ENCODE results near the gene ZNF438. TPM values are rescaled to one million over a fixed set of nuclear protein-coding genes. Genes with fewer than 3 reads are reported as not detected.
A peak's percentile ranks its signal among the peaks of the same experiment; 100 is the strongest.
"Not testable (repeated sequence)": the region's sequence is repeated elsewhere in the genome, so short reads cannot be mapped to it uniquely, and the experiment has no call there.

The ZNF438 gene
- total and polyA plus RNA-seq, 7 experiments from 2014 or later: 3.9 to 9.4 (median 4.2) TPM

GRCh38 chr10:30987463-30987862, 44.2 kb downstream of the ZNF438 start:
- Mint-ChIP-seq H3K4me3 (no peak overlapping the region), H3K9me3 (peaks cover 0 to 6% (median 4%) of the 10 kb centered on the region in 11 donors), H3K27me3 (no peaks in the 10 kb centered on the region), H3K27ac (no peak overlapping the region), H3K36me3 (peaks cover 4 to 20% (median 11%) of the 10 kb centered on the region in 5 donors), H3K4me1 (peaks cover 0 to 33% (median 4%) of the 10 kb centered on the region in 7 donors)
- ChIA-PET POLR2A (no interaction called here), CTCF (no interaction called here)
- no peak for ATAC-seq
- no peaks in the 10 kb centered on the region for H3K4me1 ChIP-seq (ENCODE audit: control insufficient read depth in 2 of 2, insufficient read depth in 2 of 2, low read length in 2 of 2)
- no peaks in the 10 kb centered on the region for H3K9me3 ChIP-seq (ENCODE audit: control insufficient read depth in 2 of 3, low read length in 3 of 3)
- DNase-seq: no peak
- H3K27ac ChIP-seq (ENCODE audit: low read depth, low read length): no peak overlapping the region
- H3K27me3 ChIP-seq (ENCODE audit: control insufficient read depth in 2 of 2, insufficient read depth in 2 of 2, low read length in 2 of 2): no peaks in the 10 kb centered on the region
- no peaks in the 10 kb centered on the region for H3K36me3 ChIP-seq (ENCODE audit: control insufficient read depth in 2 of 3, insufficient read depth in 3 of 3, low read length in 3 of 3)
- H3K4me3 ChIP-seq (ENCODE audit: low read length): no peak overlapping the region
- intact Hi-C loops (cut with micrococcal nuclease): loop anchor here in 1 of 2 donors (10.0 kb wide), 1 partner anchor 53 kb away; no protein-coding TSS in a partner anchor

GRCh38 chr10:30986053-30986555, 45.6 kb downstream of the ZNF438 start:
- Mint-ChIP-seq H3K4me3 (peak overlapping the region in 1 of 10 donors; percentile 73), H3K27me3 (no peaks in the 10 kb centered on the region), H3K4me1 (peaks cover 0 to 28% (median 4%) of the 10 kb centered on the region in 7 donors), H3K27ac (peak overlapping the region in 1 of 9 donors; percentile 89), H3K36me3 (peaks cover 4 to 18% (median 11%) of the 10 kb centered on the region in 5 donors), H3K9me3 (peaks cover 0 to 6% (median 4%) of the 10 kb centered on the region in 11 donors)
- CTCF ChIA-PET: no interaction called here
- Histone ChIP-seq H3K9me3 (ENCODE audit: control insufficient read depth in 2 of 3, low read length in 3 of 3) (no peaks in the 10 kb centered on the region), H3K36me3 (ENCODE audit: control insufficient read depth in 2 of 3, insufficient read depth in 3 of 3, low read length in 3 of 3) (no peaks in the 10 kb centered on the region), H3K4me1 (ENCODE audit: control insufficient read depth in 2 of 2, insufficient read depth in 2 of 2, low read length in 2 of 2) (no peaks in the 10 kb centered on the region), H3K4me3 (ENCODE audit: low read length) (no peak overlapping the region), H3K27me3 (ENCODE audit: control insufficient read depth in 2 of 2, insufficient read depth in 2 of 2, low read length in 2 of 2) (no peaks in the 10 kb centered on the region), H3K27ac (ENCODE audit: low read depth, low read length) (no peak overlapping the region)
- ATAC-seq: peak; percentile 52
- POLR2A ChIA-PET: no interaction called here
- no peak for DNase-seq
- intact Hi-C loops (cut with micrococcal nuclease): loop anchor here in 1 of 2 donors (10.0 kb wide), 1 partner anchor 51 kb away; no protein-coding TSS in a partner anchor

GRCh38 chr10:30985512-30985911, 46.2 kb downstream of the ZNF438 start:
- DNase-seq (no peak), ATAC-seq (no peak)
- H3K4me1 ChIP-seq (ENCODE audit: control insufficient read depth in 2 of 2, insufficient read depth in 2 of 2, low read length in 2 of 2): no peaks in the 10 kb centered on the region
- Mint-ChIP-seq H3K4me3 (no peak overlapping the region), H3K9me3 (peaks cover 0 to 6% (median 4%) of the 10 kb centered on the region in 11 donors), H3K27ac (peak overlapping the region in 1 of 9 donors; percentile 87), H3K4me1 (peaks cover 0 to 28% (median 4%) of the 10 kb centered on the region in 7 donors), H3K27me3 (no peaks in the 10 kb centered on the region), H3K36me3 (peaks cover 5 to 22% (median 12%) of the 10 kb centered on the region in 5 donors)
- ChIA-PET POLR2A (no interaction called here), CTCF (no interaction called here)
- H3K27ac ChIP-seq (ENCODE audit: low read depth, low read length): no peak overlapping the region
- no peaks in the 10 kb centered on the region for H3K36me3 ChIP-seq (ENCODE audit: control insufficient read depth in 2 of 3, insufficient read depth in 3 of 3, low read length in 3 of 3)
- no peaks in the 10 kb centered on the region for H3K27me3 ChIP-seq (ENCODE audit: control insufficient read depth in 2 of 2, insufficient read depth in 2 of 2, low read length in 2 of 2)
- no peak overlapping the region for H3K4me3 ChIP-seq (ENCODE audit: low read length)
- intact Hi-C loops (cut with micrococcal nuclease): loop anchor here in 1 of 2 donors (10.0 kb wide), 1 partner anchor 51 kb away; no protein-coding TSS in a partner anchor
- H3K9me3 ChIP-seq (ENCODE audit: control insufficient read depth in 2 of 3, low read length in 3 of 3): no peaks in the 10 kb centered on the region

- Mint-ChIP-seq H3K27ac (peak overlapping the region in 1 of 9 donors; percentile 87), H3K4me1 (peaks cover 0 to 28% (median 5%) of the 10 kb centered on the region in 7 donors), H3K27me3 (no peaks in the 10 kb centered on the region), H3K4me3 (peak overlapping the region in 1 of 10 donors; percentile 58), H3K36me3 (peaks cover 10 to 28% (median 20%) of the 10 kb centered on the region in 5 donors), H3K9me3 (peaks cover 0 to 9% (median 4%) of the 10 kb centered on the region in 11 donors)
- H3K36me3 ChIP-seq (ENCODE audit: control insufficient read depth in 2 of 3, insufficient read depth in 3 of 3, low read length in 3 of 3): no peaks in the 10 kb centered on the region
- no peaks in the 10 kb centered on the region for H3K4me1 ChIP-seq (ENCODE audit: control insufficient read depth in 2 of 2, insufficient read depth in 2 of 2, low read length in 2 of 2)
- no peaks in the 10 kb centered on the region for H3K9me3 ChIP-seq (ENCODE audit: control insufficient read depth in 2 of 3, low read length in 3 of 3)
- POLR2A ChIA-PET: interaction anchor here (0.6 kb wide), 1 partner anchor 147 kb away, joined by 5 read pairs; no protein-coding TSS in a partner anchor
- no peak for ATAC-seq
- CTCF ChIA-PET: no interaction called here
- no peak overlapping the region for H3K27ac ChIP-seq (ENCODE audit: low read depth, low read length)
- H3K4me3 ChIP-seq (ENCODE audit: low read length): no peak overlapping the region
- intact Hi-C loops (cut with micrococcal nuclease): loop anchor here in 1 of 2 donors (10.0 kb wide), 1 partner anchor 50 kb away; no protein-coding TSS in a partner anchor
- no peak for DNase-seq
- no peaks in the 10 kb centered on the region for H3K27me3 ChIP-seq (ENCODE audit: control insufficient read depth in 2 of 2, insufficient read depth in 2 of 2, low read length in 2 of 2)
Observed at GRCh38 chr10:30984563-30985328, 46.9 kb downstream of the ZNF438 start.

GRCh38 chr10:30983209-30983608, 48.5 kb downstream of the ZNF438 start:
- ATAC-seq; H3K27ac ChIP-seq (ENCODE audit: low read depth, low read length); H3K9me3 ChIP-seq (ENCODE audit: control insufficient read depth in 2 of 3, low read length in 3 of 3); H3K27me3 ChIP-seq (ENCODE audit: control insufficient read depth in 2 of 2, insufficient read depth in 2 of 2, low read length in 2 of 2); CTCF ChIA-PET; DNase-seq; H3K4me3 Mint-ChIP-seq; H3K36me3 ChIP-seq (ENCODE audit: control insufficient read depth in 2 of 3, insufficient read depth in 3 of 3, low read length in 3 of 3); POLR2A ChIA-PET; H3K4me1 ChIP-seq (ENCODE audit: control insufficient read depth in 2 of 2, insufficient read depth in 2 of 2, low read length in 2 of 2); H3K27me3 Mint-ChIP-seq; H3K4me3 ChIP-seq (ENCODE audit: low read length): not testable (repeated sequence)
- H3K36me3 Mint-ChIP-seq: peaks cover 12 to 34% (median 28%) of the 10 kb centered on the region in 5 donors
- peaks cover 0 to 21% (median 3%) of the 10 kb centered on the region in 7 donors for H3K4me1 Mint-ChIP-seq
- H3K27ac Mint-ChIP-seq: peak overlapping the region in 2 of 9 donors; percentile 51 to 54
- H3K9me3 Mint-ChIP-seq: peaks cover 0 to 14% (median 4%) of the 10 kb centered on the region in 11 donors
- intact Hi-C loops (cut with micrococcal nuclease): loop anchor here in 1 of 2 donors (10.0 kb wide), 1 partner anchor 48 kb away; no protein-coding TSS in a partner anchor

- POLR2A ChIA-PET: interaction anchor here (0.5 kb wide), 1 partner anchor 28 kb away, joined by 3 read pairs; no protein-coding TSS in a partner anchor
- ATAC-seq: no peak
- no peaks in the 10 kb centered on the region for H3K36me3 ChIP-seq (ENCODE audit: control insufficient read depth in 2 of 3, insufficient read depth in 3 of 3, low read length in 3 of 3)
Observed at GRCh38 chr10:30980951-30981616, 50.6 kb downstream of the ZNF438 start.

More at GRCh38 chr10:30980951-30981616, 50.6 kb downstream of the ZNF438 start:
- Histone ChIP-seq H3K9me3 (ENCODE audit: control insufficient read depth in 2 of 3, low read length in 3 of 3) (no peaks in the 10 kb centered on the region), H3K4me3 (ENCODE audit: low read length) (no peak overlapping the region), H3K27me3 (ENCODE audit: control insufficient read depth in 2 of 2, insufficient read depth in 2 of 2, low read length in 2 of 2) (no peaks in the 10 kb centered on the region), H3K4me1 (ENCODE audit: control insufficient read depth in 2 of 2, insufficient read depth in 2 of 2, low read length in 2 of 2) (no peaks in the 10 kb centered on the region), H3K27ac (ENCODE audit: low read depth, low read length) (no peak overlapping the region)
- H3K36me3 Mint-ChIP-seq: peaks cover 12 to 34% (median 25%) of the 10 kb centered on the region in 5 donors
- DNase-seq: no peak
- peaks cover 0 to 14% (median 4%) of the 10 kb centered on the region in 11 donors for H3K9me3 Mint-ChIP-seq
- no peak overlapping the region for H3K27ac Mint-ChIP-seq
- intact Hi-C loops (cut with micrococcal nuclease): loop anchor here in 1 of 2 donors (10.0 kb wide), 1 partner anchor 46 kb away; no protein-coding TSS in a partner anchor
- no peak overlapping the region for H3K4me3 Mint-ChIP-seq
- H3K27me3 Mint-ChIP-seq: no peaks in the 10 kb centered on the region
- CTCF ChIA-PET: no interaction called here
- H3K4me1 Mint-ChIP-seq: peaks cover 0 to 12% (median 0%) of the 10 kb centered on the region in 7 donors

Data from naive thymus-derived CD4-positive, alpha-beta T cell (primary cell).